CD4-positive, alpha-beta T cell treated with Interferon gamma for 1 hour (primary cell): ENCODE measurements around the gene ADAMTSL1.
"Not testable (repeated sequence)": the region's sequence is repeated elsewhere in the genome, so short reads cannot be mapped to it uniquely, and the experiment has no call there.

Experiments
- DNase-seq: peaks from one replicate; pipeline ENCODE4 v3.0.0-alpha.2; 2020

The ADAMTSL1 gene

DNA sequence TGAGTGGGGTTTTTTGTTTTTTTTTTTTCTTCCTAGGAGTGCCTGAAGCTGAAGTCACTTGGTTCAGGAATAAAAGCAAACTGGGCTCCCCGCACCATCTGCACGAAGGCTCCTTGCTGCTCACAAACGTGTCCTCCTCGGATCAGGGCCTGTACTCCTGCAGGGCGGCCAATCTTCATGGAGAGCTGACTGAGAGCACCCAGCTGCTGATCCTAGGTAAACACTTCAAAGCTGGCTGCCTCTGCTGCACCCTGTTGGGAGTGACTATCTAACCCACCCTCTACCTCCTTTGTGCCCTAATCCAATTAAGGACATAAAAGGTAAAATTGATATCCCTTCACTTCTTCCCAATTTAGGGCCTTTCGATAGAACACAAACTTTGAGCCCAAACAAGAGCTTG, 352.3 kb downstream of the ADAMTSL1 start:
- DNase-seq: no peak

DNA sequence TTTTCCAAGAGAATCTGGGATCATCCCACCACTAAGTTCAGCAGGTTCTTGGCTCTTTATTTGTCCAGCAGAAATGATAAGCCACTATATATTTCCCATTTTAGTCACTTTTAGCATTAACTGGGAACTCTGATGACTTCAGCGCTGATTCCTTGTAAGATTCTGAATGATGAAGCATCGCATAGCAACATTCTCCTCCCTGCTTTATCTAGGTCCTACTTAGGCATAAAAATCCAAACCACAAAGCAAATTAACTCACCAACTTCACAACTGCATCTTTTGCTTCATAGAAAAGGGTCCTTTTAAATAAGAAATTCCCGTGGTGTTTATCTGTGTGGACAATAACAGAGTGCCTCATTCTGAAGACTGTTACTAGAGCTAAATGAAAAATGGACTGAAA, 355.1 kb downstream of the ADAMTSL1 start:
- DNase-seq: no peak

DNA sequence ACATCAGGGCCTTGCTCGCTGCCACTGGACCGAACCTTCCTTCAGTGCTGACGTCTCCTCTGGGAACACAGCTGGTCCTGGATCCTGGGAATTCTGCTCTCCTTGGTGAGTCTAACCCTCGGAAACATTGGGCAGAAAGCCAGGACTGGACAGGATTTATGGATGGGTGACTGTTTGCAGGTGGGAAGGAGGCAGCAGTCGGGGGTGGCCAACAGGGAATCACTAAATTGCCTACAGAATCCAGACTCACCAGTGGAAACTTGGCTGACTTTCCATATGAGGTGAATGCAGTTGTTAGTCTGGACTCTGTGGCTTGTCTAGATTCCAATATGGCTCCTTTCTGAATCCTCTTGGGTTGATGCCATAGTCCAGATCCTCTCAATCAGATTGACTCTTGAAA, 355.9 kb downstream of the ADAMTSL1 start:
- no peak for DNase-seq

DNA sequence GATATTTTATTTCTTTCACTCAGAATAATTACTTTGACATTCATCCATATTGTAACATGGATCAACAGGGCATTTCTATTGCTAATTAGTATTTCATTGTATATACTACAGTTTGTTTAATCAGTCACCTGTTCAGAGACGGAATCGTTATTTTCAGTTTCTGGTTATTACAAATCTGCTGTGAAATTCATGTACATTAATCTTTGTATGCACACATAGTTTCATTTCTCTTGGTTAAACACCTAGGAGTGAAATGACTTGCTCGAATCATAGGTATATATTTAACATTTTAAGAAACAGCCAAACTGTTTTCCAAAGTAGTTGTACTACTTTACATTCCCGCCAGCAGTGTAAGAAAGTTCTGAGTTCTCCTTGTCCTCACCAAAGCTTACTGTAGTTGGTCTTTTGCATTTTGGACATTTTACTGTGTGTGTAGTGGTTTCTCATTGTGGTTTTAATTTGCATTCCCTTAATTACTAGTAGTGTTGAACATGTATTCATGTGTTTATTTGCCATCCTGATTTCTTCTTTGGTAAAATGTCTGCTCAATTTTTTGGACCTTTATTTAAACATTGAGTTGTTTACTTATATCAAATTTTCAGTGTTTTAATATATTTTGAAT, 360.9 kb downstream of the ADAMTSL1 start:
- no peak for DNase-seq

DNA sequence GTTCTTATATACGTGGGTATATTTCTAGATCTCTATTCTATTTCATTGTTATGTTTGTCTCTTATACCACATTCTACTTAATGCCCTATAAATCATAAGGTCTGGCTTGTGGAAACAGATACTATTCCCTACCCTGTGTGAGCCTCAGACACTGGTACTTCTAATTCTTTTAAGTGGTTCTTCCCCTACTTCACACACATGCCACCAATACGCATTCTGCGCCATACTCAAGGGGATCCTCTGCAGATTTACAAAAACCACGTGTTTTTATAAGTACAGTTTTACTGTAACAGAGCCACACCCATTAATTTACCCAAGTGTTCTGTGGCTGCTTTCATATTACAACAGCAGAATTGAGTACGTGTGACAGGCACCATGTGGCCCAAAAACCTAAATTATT, 363.4 kb downstream of the ADAMTSL1 start:
- no peak for DNase-seq

DNA sequence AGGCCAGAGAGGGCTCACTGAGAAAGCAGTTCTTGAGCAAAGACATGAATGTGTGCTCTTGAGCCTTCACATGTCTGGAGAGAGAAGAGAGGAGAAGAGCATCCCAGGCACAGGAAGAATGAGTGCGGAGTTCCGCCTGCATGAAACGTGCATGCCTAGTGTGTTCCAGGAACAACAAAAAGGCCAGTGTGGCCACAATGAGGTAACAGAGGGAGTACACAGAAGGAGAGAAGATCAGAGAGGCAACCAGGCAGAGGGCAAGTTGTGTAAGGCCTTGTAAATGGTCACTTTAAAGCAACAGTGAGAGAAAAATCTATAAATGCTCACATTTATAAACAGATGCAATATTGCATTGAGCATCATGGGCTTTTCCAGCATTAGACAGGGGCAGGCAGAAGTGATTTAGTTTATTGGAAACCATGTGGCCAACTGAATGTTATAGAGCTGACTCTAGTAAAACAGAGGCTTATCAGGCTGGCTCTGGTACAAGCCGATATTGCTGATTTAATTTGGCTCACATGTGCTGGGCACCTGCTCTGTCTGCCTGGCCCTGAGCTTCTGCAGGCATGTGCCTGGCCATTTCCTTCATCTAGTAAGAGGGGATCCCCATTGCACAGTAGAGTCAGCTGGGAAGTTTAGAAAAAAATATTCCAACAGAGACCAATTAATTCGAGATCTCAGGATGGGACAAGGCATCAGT, 373.8 kb downstream of the ADAMTSL1 start:
- DNase-seq: no peak

DNA sequence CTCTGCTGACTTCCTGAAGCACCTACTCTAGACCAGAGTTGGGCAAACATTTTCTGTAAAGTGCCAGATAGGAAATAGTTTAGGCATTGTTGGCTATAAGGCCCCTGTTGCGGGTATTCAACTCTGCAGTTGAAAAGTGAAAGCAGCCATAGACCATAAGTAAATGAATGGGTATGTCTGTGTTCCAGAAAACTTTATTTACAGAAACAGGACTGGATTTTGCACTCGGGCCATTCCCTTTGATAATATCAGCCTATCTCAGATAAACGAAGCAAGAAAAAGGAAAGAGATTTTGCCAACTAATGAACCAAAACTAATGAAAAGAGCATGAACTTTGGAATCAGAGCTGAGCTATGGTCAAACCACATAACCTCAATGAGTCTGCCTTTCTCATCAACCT, 374.7 kb downstream of the ADAMTSL1 start:
- DNase-seq: no peak

DNA sequence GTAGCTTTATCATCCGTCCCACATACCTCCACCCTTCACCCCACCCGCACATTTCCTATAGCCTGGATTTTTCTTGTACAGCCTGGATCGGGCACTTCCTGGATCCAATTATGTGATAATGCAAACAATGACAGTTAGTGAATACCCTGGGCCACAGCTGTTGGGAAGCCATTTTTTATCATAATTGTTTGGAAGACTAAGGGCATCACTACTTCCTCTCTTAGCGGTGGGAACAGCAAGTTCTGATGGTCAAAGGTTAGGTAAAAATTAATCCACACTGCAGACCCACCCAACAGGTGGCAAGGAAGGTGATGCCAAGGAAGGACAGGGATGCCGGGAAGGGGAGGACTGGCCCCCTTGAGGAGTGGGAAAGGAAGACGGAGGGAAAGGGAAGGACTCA, 375.3 kb downstream of the ADAMTSL1 start:
- DNase-seq: no peak

DNA sequence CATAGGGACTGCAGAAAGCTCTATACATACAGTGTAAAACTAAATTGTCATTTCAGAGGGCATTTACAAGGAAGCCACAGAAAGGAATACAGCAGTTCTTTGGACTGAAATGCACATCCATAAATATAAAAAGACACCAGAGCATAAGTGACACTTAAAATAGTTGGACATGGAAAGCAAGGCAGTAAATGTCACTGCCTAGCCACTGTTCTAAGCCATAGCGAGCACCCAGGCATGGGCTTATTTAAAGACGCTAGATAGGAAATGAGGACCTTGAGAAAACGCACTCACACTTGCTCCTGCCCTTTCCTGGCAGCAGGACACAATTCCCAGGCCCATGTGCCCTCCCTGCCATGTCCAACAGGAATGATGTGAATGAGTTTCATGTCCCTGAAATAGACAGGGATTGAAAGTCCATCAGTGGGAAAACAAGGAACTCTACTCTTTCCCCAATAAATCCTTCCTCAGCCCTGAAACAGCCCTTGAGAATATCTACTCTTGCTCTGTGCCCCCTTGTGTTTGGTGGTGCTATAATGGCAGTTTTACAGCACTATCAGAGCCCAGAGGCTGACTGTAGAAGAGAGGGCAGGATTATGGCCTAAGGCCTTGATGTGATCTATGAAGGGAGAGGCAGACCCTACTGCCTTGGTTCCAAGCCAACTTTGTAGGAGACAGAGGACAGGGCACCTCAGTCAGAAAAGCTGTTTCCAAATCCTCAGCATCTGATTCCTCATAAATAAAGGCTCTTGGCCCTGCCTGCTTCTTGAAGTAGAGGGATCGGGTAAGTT, 376.1 kb downstream of the ADAMTSL1 start:
- no peak for DNase-seq

DNA sequence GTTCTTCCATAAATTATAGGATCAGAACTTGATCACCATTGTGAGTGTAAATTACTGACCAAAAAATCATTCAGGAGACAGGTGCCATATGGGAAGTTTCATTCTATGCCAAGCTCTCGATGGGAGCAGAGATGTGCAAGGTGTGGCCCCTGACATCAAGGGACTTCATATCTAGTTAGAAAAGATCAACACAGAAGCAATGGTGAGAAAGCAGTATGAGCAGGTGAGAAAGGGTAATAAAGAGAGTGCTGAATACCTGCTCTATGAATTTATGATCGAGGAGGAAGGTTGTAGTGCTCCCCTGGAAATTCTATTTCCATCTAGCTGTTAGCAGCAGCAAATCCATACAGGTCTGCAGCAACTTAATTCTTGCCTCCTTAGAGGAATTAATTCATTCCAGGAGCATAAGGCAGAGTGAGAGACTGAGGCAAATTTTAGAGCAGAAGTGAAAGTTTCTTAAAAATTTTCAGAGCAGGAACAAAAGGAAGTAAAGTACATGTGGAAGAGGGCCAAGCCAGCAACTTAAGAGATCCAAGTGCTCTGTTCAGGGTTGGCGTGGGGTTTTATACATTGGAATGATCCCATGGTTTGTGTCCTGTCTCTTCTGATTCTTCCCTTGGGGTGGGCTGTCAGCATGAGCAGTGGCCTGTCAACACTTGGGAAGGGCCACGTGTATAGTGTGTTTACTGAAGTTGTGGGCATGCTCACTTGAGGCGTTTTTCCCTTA, 377.3 kb downstream of the ADAMTSL1 start:
- DNase-seq: no peak

DNA sequence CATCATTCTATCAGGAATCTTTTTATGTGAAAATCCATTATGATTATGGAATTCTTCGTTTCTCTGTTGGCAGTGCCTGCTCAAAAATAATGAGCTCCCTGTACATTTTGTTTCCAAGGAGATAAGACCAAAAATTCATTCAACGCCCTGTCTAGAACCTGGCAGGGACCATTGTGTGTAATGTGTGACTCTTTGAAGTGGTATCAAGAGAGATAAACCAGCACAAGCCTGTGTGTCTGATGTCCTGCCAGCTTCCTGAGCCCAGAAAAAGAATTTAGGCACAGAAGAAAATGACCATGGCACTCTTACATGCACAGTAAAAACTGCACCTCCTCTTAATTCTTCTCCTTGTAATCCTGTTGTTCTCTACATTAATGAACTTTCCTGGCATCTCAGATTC, 381.7 kb downstream of the ADAMTSL1 start:
- no peak for DNase-seq

DNA sequence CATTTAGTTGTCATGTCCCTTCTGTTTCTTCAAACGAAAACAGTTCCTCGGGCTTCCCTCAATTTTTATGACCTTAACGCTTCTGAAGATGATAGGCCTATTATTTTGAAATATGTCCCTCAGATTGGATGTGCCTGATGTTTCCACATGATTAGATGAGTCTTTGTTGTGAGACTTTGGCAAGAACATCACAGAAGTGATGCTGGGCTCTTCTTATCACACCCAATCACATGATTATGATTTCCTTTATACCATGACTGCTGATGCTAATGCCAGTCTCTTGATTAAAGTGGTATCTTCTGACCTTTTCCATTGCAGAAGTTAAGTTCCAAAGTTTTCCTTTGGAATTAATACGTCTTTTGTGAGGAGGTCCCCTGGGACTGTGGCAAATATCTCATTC, 383.4 kb downstream of the ADAMTSL1 start:
- no peak for DNase-seq

DNA sequence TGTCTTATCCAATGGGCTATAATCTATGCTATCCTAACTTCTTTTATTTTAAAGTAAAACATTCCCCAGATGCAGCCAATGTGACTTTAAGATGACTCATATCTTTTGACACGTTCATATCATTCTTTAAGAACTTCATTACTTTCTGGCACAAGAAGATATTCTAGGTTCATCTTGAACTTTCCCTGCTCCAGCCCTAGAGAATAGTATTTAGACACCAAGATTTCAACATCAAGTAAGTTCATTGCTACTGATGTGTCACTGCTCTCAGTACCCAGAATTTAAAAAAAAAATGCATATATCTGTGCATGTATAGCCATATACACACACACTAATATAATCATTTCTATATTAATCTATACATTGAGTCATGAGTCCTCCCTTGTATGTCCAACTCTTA, 383.8 kb downstream of the ADAMTSL1 start:
- DNase-seq: no peak

DNA sequence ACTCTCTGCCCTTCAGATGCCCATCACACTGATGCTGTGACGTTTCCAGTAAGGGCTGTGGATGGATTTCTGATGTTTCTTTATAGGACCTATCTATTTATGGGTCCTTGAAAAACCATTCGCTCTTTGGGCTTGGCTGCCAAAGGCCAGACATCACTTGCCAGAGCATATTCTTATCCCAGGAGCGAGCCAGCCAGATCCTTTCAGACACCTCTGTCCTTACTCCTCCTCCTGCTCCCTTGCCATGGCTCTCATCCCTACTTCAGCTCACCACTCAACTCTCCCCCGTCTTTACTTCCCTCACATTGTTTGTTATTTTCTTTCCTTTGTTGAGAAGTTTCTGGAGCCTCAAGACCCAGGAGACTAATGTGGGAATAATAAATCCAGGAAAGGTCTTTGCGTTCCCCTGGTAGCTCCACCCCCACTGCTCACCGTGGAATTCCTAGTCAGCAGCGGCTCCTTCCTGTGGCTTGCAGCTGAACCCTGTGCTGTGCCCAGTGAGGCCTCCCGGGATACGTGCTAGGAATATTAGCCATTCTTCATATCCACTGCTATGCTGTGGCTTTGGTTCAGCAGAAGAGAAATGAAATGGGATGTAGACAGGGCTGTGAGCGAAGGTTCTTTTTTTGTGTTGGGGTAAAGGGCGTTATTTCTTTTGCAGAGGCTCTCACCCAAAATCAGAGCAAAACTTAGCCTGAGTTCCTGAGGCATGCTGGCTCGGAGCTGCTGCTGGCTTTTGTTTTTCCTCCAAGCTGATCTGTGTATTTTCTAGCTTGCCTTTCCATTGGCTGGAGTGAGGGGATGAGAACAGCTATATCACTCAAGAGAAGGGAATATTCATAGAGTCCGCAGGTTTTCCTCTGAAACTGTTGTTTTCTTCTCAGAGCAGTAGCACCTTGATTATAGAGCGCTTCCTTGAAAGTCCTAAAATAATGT, 387.9 kb downstream of the ADAMTSL1 start:
- no peak for DNase-seq

DNA sequence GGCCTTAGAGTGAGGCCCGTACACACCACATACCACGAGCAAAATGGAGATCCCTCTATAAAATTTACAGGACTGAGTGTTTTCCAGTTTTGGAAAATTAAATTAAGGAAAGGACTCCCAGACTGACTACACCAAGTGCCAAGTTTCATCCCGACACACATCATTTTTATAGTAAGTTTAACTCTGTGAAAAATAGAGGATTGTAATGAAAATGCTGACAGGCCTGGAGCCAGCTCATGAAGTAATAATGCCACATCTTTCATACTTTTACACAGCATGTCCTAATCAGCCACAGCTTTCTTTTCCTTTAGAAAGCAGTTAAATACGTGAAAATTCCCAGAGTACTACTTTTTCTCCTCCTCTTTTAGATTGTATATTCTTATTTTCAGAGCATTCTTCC, 389.8 kb downstream of the ADAMTSL1 start:
- DNase-seq: no peak

DNA sequence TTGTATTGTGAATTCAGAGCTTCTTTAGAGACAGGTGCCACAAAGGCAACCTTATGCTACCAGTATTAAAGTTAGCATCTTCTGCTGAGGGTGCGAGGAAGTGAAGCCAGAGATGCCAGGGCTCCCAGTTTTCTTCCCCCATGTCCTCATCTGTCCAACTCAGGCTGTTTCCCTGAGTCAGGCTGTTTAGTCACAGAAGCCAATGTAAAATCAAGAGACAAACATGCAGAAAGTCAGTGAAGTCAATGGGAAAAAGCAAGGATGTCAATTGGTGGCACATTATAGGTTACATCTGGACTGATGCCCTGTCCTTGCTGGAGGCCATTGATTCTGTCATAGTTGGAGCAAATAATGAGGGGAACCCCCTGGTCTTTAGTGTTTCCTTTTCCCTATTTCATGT, 390.6 kb downstream of the ADAMTSL1 start:
- DNase-seq: no peak

DNA sequence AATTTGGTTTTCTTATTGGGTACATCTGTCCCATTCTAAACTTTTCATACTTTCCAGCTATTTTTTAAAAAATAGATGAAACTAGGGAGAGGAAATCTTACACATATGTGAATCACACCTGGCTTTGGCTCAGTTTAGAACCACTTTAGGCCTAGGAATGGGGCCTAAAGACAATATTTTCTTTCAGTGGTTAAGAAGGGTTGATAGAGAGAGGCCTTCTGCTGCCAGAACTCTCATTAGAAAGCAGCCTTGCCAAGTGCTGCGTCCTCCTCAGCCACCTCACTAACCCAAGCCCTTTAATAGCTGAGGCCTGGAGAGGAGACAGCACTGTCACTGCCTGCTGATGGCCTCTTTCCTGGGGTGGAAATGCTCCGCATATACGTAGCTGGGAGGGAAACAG, 391.6 kb downstream of the ADAMTSL1 start:
- DNase-seq: no peak

DNA sequence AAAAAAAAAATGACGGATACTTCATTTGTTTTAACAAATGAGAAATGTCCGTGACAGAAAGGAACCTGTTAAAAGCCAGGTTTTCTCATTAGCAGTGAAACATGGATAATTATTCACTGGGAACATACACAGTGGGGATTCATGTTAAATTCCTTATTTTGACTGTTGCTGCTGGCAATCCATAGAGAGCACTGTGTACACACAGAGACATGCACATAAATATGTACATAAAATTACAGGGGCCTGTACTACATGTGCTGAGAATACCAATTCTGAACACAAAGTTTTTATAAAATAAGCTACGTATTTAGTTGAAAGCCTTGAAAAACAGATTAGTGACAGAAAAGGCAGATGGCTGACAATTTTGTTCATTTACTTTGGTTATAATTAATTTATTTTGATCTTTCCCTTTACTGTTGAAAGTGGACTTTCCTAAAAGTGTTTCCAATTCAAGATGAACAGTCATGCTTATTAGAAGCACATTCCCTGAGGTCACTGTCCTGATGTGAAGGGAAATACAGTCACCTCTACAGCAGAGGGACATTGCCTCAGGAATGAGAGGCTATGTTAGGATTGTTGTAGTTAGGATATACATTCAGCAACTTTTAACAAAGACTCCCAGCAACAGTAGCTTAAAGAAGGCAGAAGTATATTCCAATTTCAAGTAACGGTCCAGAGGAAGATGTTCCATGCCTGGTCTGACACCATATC, 392.3 kb downstream of the ADAMTSL1 start:
- DNase-seq: no peak

DNA sequence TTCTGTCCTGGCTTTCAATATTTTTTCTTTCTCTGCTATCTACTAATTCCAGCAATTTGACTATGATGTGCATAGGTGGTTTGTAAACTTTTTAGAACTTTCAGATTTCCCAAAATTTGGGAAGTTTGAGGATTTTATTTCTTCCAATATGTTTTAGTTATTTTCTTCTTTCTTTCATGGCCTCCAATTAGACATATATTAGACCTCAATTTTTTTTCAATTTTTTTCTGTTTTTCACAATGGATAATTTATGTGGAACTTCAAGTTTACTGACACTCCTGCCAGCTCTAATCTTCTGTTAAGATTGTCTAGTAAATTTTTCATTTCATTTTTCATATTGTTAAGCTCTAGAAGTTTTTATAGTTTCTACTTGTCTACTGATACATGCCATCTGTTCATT, 395.8 kb downstream of the ADAMTSL1 start:
- no peak for DNase-seq

DNA sequence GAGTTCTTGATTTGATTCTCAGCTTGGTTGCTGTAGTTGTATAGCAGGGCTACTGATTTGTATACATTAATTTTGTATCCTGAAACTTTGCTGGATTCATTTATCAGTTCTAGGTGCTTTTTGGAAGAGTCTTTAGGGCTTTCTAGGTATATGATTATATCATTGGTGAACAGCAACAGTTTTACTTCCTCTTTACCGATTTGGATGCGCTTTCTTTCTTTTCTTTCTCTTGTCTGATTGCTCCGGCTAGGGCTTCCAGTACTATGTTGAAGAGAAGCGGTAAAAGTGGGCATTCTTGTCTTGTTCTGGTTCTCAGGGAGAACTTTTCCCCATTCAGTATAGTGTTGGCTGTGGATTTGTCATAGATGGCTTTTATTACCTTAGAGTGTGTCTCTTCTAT, 400.1 kb downstream of the ADAMTSL1 start:
- no peak for DNase-seq

DNA sequence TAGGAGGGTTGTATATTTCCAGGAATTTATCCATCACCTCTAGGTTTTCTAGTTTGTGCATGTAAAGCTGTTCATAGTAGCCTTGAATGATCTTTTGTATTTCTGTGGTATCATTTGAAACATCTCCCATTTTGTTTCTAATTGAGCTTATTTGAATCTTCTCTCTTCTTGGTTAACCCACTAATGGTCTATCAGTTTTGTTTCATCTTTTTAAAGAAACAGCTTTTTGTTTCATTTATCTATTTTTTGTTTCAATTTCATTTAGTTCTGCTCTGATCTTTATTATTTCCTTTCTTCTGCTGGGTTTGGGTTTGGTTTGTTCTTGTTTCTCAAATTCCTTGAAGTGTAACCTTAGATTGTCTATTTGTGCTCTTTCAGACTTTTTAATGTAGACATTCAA, 401.0 kb downstream of the ADAMTSL1 start:
- not testable (repeated sequence) for DNase-seq

DNA sequence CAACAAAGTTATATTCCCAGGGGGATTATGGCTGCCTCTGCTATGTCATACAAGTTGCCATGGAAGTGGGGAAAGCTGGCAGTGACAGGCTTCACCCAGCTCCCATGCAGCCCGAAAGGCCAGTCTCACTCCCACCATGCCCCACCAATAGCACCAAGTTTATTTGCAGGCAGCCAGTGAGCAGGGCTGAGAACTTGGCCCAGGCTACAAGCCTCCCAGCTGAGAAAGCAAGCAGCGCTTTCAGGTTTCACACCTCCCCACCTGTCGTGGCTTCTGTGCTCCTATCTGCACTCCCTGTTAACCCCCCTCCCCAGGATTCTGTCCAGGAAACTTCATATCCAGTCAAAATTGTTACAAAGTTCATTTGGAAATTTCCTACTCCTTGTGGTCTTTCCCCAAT, 404.0 kb downstream of the ADAMTSL1 start:
- no peak for DNase-seq
